Skeletal muscle tissue (tissue), 4 donors: Measurements from ENCODE around the gene BUD23. TPM values are rescaled to one million over a fixed set of nuclear protein-coding genes. Genes with fewer than 3 reads are reported as not detected.

Experiments used
- H3K27ac ChIP-seq: one replicate; pipeline ENCODE4 v1.7.0; 2013; ENCODE audit warnings: mild to moderate bottlenecking, low read depth, low read length, inconsistent platforms
- H3K27me3 ChIP-seq, 3 donors: one replicate each; pipeline ENCODE4 v1.7.0; 2013; ENCODE audit warnings: low read length in 3 of 3; ENCODE audit not compliant: control insufficient read depth in 3 of 3, insufficient read depth in 3 of 3
- H3K36me3 ChIP-seq, 3 donors: one replicate each; pipeline ENCODE4 v1.7.0; 2013; ENCODE audit warnings: low read length in 3 of 3; ENCODE audit not compliant: control insufficient read depth in 3 of 3, insufficient read depth in 3 of 3
- H3K4me1 ChIP-seq, 3 donors: one replicate each; pipeline ENCODE4 v1.7.0; 2013; ENCODE audit warnings: low read length in 3 of 3, mild to moderate bottlenecking in 3 of 3; ENCODE audit not compliant: control insufficient read depth in 3 of 3, insufficient read depth in 3 of 3
- H3K4me3 ChIP-seq, 3 donors: one replicate each; pipeline ENCODE4 v1.7.0; 2013; ENCODE audit warnings: low read length in 3 of 3
- H3K9ac ChIP-seq, 3 donors: one replicate each; pipeline ENCODE4 v1.7.0; 2013; ENCODE audit warnings: low read length in 3 of 3, mild to moderate bottlenecking in 3 of 3, moderate library complexity in 2 of 3, low read depth in 1 of 3
- H3K9me3 ChIP-seq, 3 donors: one replicate each; pipeline ENCODE4 v1.7.0; 2013; ENCODE audit warnings: low read length in 3 of 3; ENCODE audit not compliant: control insufficient read depth in 3 of 3
- total RNA-seq: library from RNA; depleted of rRNA; stranded (reverse); fragments of >200 nt; gene quantifications from one replicate; pipeline ENCODE4 v1.2.3, GENCODE V29; 2014
- donor health status: Osteomylitis.

BUD23 gene
- total RNA-seq, 1 donor from 2014 or later = 45.4 TPM

DNA sequence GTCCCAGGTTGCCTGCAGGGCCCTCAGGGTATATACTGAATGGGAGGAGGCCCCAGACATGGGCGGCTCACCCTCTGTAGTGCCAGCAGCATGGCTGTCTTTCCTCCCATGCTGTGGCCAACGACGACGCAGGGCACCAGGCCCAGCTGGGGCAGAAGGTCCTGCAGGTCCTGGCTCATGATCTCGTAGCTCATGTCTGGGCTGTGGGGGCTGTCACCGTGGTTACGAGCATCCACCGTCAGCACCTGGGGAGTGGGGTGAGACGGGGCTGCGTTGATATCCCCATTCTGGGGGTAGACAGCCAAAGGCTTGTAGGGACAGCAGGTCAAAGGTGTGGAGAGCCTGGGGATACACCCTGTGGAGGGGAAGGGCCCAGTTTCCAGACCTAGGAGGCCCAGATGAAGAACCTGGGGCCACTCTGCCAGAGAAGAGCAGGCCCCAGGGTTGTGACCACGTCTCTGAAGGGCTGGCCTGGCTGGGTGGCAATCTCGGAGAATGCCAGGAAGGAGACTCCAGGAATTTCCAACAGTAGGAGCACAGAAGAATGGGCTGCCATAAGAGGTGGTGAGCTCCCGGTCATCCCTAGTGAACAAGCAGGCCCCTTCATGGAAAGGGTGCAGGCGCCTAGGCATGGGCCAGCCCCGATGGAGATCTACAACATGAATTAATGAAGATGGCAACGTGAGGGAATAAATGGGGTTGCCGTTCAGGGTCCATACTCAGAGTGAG, 54.3 kb downstream of the BUD23 start:
- H3K9ac ChIP-seq = peak overlapping the region in 2 of 3 donors; percentile 23 to 80

GRCh38 chr7:73738220-73738611, 54.8 kb downstream of the BUD23 start:
- Histone ChIP-seq H3K4me1 (peaks cover 6 to 28% (median 22%) of the 10 kb centered on the region in 3 donors), H3K9ac (peak overlapping the region; percentile 68 to 98 (median 80)), H3K27me3 (no peaks in the 10 kb centered on the region), H3K36me3 (peaks cover 14 to 17% (median 15%) of the 10 kb centered on the region in 3 donors), H3K27ac (peak overlapping the region; percentile 58), H3K4me3 (peak overlapping the region; percentile 80 to 91 (median 87)), H3K9me3 (no peaks in the 10 kb centered on the region)

More for the DNA sequence above, 54.3 kb downstream of the BUD23 start:
- H3K4me3 ChIP-seq = peak overlapping the region; percentile 80 to 91 (median 87)
- H3K27ac ChIP-seq = no peak overlapping the region
- peaks cover 14 to 17% (median 15%) of the 10 kb centered on the region in 3 donors for H3K36me3 ChIP-seq
- peaks cover 6 to 24% (median 19%) of the 10 kb centered on the region in 3 donors for H3K4me1 ChIP-seq
- H3K9me3 ChIP-seq = no peaks in the 10 kb centered on the region
- peaks cover 0 to under 1% (median 0%) of the 10 kb centered on the region in 3 donors for H3K27me3 ChIP-seq

DNA sequence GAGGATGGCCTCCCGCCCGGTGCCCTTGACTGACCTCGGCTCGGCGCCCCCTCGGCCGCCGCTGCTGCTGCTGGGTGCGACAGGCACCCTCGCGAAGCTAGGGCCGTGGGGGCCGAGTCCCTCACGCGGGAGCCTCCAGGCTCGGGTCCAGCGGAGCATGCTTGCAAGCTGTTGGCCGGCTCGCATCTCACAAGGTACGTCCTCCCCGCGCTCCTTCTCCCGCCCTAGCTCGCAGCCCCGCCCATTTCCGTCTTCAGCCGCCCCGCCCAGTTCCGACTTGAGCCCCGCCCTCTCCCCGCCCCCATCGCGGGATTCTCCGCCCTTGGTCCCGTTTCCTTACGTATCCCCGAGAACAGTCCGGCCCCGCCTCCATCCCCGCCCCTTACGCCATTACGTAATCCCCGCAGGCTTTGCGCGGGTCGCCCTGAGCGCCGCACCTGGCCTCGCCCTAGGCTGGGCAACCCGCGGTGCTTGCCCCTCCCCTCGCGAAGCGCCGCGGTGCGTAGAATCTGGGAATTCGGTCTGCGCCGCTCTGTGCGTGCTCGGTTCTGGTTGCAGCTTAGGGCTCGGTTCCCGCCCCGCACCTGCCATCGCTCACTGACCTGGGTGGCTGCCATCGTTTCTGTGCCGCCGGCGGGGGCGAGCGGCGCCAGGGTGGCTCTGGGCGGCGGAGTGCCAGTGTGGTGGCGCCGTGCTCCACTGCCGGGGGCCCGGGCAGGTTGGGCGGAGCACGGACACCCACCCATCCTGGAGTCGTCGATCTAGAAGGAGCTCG, 55.4 kb downstream of the BUD23 start, which contains the start of gene ABHD11:
ABHD11 (minus strand) TSS at position 191 of the 775 bp plus-strand sequence; CDS start at position 159, 32 bp downstream.
- H3K4me3 ChIP-seq = peak within 1 kb of the TSS; percentile 82 to 96 (median 91)
- peaks cover 6 to 28% (median 22%) of the 10 kb centered on the region in 3 donors for H3K4me1 ChIP-seq
- no peaks in the 10 kb centered on the region for H3K9me3 ChIP-seq
- no peaks in the 10 kb centered on the region for H3K27me3 ChIP-seq
- H3K27ac ChIP-seq = peak within 1 kb of the TSS; percentile 84
- peak within 1 kb of the TSS; percentile 88 to 98 (median 92) for H3K9ac ChIP-seq
- H3K36me3 ChIP-seq = peaks cover 14 to 17% (median 15%) of the 10 kb centered on the region in 3 donors

- Histone ChIP-seq H3K36me3 (peaks cover 14 to 17% (median 15%) of the 10 kb centered on the region in 3 donors), H3K4me3 (peak overlapping the region; percentile 82 to 96 (median 91)), H3K9me3 (no peaks in the 10 kb centered on the region), H3K27ac (peak overlapping the region; percentile 84), H3K27me3 (no peaks in the 10 kb centered on the region), H3K9ac (peak overlapping the region; percentile 88 to 98 (median 92)), H3K4me1 (peaks cover 6 to 28% (median 22%) of the 10 kb centered on the region in 3 donors)
Measured at GRCh38 chr7:73739387-73739767, 56.0 kb downstream of the BUD23 start.

DNA sequence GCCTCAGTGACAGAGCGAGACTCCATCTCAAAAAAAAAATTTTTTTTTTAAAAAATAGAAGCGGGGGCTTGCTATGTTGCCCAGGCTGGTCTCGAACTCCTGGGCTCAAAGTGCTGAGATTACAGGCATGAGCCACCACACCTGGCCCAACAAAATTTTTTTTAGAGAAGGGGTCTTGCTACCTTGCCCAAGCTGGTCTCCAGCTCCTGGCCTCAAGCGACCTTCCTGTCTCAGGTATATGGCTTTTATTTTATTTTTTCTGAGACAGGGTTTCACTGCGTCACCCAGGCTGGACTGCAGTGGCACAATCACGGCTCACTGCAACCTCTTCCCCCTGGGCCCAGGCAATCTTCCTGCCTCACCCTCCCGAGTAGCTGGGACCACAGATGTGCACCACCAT, 56.8 kb downstream of the BUD23 start:
- Histone ChIP-seq H3K27me3 (no peaks in the 10 kb centered on the region), H3K36me3 (peaks cover 14 to 17% (median 15%) of the 10 kb centered on the region in 3 donors), H3K4me3 (no peak overlapping the region)

GRCh38 chr7:73740771-73741170, 57.4 kb downstream of the BUD23 start:
- Histone ChIP-seq H3K36me3 (peaks cover 12 to 14% (median 14%) of the 10 kb centered on the region in 3 donors), H3K27me3 (no peaks in the 10 kb centered on the region), H3K27ac (no peak overlapping the region), H3K9me3 (no peaks in the 10 kb centered on the region), H3K9ac (no peak overlapping the region), H3K4me1 (peaks cover 6 to 28% (median 22%) of the 10 kb centered on the region in 3 donors), H3K4me3 (no peak overlapping the region)

More for the DNA sequence above, 56.8 kb downstream of the BUD23 start:
- H3K4me1 ChIP-seq = peaks cover 6 to 28% (median 22%) of the 10 kb centered on the region in 3 donors
- H3K27ac ChIP-seq = no peak overlapping the region
- H3K9ac ChIP-seq = no peak overlapping the region
- no peaks in the 10 kb centered on the region for H3K9me3 ChIP-seq

DNA sequence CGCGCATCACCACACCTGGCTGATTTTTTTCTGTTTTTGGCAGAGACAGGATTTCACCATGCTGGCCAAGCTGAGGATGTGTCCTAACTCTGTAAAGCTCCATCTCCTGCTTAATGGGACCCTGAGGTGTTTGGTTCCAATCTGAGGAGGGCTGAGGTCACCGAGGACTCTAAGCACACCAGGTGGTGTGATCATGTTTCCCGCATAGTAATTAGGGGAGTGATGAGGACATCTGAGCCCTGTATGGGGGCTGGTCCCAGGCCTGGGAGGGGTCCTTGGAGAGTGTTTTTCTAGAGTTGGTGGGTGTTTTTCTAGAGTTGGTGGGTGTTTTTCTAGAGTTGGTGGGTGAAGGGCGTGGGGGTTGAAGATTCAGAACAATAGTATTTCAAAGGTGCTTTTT, 58.2 kb downstream of the BUD23 start:
- no peak overlapping the region for H3K9ac ChIP-seq
- peaks cover 6 to 28% (median 26%) of the 10 kb centered on the region in 3 donors for H3K4me1 ChIP-seq
- no peak overlapping the region for H3K4me3 ChIP-seq
- no peaks in the 10 kb centered on the region for H3K27me3 ChIP-seq
- H3K27ac ChIP-seq = no peak overlapping the region
- H3K36me3 ChIP-seq = peaks cover 6 to 8% (median 8%) of the 10 kb centered on the region in 3 donors
- no peaks in the 10 kb centered on the region for H3K9me3 ChIP-seq

GRCh38 chr7:73742338-73742752, 58.9 kb downstream of the BUD23 start:
- Histone ChIP-seq H3K27me3 (no peaks in the 10 kb centered on the region), H3K9ac (no peak overlapping the region), H3K27ac (no peak overlapping the region), H3K4me1 (peaks cover 6 to 26% (median 23%) of the 10 kb centered on the region in 3 donors), H3K4me3 (no peak overlapping the region), H3K36me3 (peaks cover 0 to under 1% (median under 1%) of the 10 kb centered on the region in 3 donors), H3K9me3 (no peaks in the 10 kb centered on the region)

DNA sequence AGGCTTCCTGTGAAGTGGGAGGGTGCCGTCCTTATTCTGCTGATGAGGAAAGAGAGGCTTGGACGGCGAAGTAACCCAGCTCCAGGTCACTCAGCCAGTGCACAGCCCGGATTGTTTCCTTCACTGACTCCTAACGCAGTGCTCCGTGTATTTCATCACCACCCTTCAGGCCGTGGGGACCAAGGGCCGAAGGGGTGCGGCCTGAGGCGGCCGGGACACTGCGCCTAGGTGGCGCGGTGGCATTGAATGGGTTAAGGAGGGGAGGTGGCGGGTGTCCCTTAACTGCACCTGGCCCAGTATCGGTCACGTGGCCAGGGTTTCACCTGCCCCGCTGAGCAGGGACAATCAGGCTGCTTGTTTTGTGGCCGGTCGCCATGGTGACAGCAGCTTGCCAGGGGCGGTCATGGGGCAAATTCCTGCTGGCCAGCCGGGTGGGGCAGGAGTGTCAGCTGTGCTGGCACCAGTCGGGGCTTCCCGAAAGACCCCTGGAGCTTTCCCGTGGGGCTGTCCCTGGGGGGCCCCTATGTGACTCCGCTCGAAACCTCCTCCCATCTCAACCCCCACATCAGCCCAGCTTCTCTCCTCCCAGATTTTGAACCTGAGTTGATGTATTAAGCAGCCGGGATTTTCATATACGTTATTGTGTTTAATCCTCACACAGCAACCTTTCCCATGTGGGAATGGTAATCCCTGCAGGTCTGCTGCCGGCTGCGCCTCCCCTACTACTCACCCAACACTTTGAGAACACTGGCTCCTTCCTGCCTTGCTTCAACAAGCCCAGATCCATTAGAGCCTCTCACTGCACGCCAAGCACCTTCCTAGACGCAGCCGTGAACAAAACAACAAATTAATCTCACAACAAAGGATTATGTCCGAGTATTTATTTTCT, 59.6 kb downstream of the BUD23 start:
- no peak overlapping the region for H3K27ac ChIP-seq
- H3K27me3 ChIP-seq = no peaks in the 10 kb centered on the region
- no peak overlapping the region for H3K4me3 ChIP-seq
- H3K9ac ChIP-seq = no peak overlapping the region
- H3K36me3 ChIP-seq = no peaks in the 10 kb centered on the region
- no peaks in the 10 kb centered on the region for H3K9me3 ChIP-seq
- peaks cover 4 to 19% (median 17%) of the 10 kb centered on the region in 3 donors for H3K4me1 ChIP-seq
